GM12878 (cell line): ENCODE data around the gene EIF4H. TPM values are rescaled to one million over a fixed set of nuclear protein-coding genes. Genes with fewer than 3 reads are reported as not detected.

Source experiments
- ATF7 ChIP-seq: fragments of 450-650 bp; IDR thresholded peaks from 2 replicates; pipeline ENCODE4 v1.6.1; 2016; ENCODE audit warnings: low read depth, mild to moderate bottlenecking
- BHLHE40 ChIP-seq, 2 experiments: fragments of 450-650 bp in 1 of 2; IDR thresholded peaks; 2 replicates each; pipeline ENCODE4 v1.6.1; 2011 to 2017; ENCODE audit warnings: low read depth in 2 of 2, borderline replicate concordance in 1 of 2, improper control_type of control experiment in 1 of 2, low read length in 1 of 2, mild to moderate bottlenecking in 1 of 2
- EED ChIP-seq: sonication (generic); IDR thresholded peaks from 2 replicates; pipeline ENCODE4 v1.6.1; 2016; ENCODE audit warnings: antibody characterized with exemption, low read depth
- ELK1 ChIP-seq: IDR thresholded peaks from 2 replicates; pipeline ENCODE4 v1.6.1; 2012; ENCODE audit warnings: low read depth, low read length, improper control_type of control experiment
- ESRRA ChIP-seq: IDR thresholded peaks from 2 replicates; pipeline ENCODE4 v1.6.1; 2012; ENCODE audit warnings: mild to moderate bottlenecking, low read length, improper control_type of control experiment
- IKZF1 ChIP-seq: fragments of 450-650 bp; conservative IDR thresholded peaks from 2 replicates; pipeline ENCODE4 v1.6.1; 2017; ENCODE audit warnings: antibody characterized with exemption, mild to moderate bottlenecking
- IKZF2 ChIP-seq, 2 experiments: fragments of 450-650 bp; IDR thresholded peaks; 2 replicates each; pipeline ENCODE4 v1.6.1; 2017; ENCODE audit warnings: mild to moderate bottlenecking in 2 of 2, moderate library complexity in 2 of 2
- JUNB ChIP-seq: IDR thresholded peaks from 2 replicates; pipeline ENCODE4 v1.6.1; 2016; ENCODE audit warnings: antibody characterized with exemption, mild to moderate bottlenecking
- MAX ChIP-seq: IDR thresholded peaks from 2 replicates; pipeline ENCODE4 v1.6.1; 2012; ENCODE audit warnings: low read depth, low read length, improper control_type of control experiment
- MTA2 ChIP-seq: fragments of 450-650 bp; IDR thresholded peaks from 2 replicates; pipeline ENCODE4 v1.6.1; 2016; ENCODE audit warnings: low read depth, mild to moderate bottlenecking, moderate library complexity
- MXI1 ChIP-seq: fragments of 150-350 bp; IDR thresholded peaks from 2 replicates; pipeline ENCODE4 v1.6.1; 2011; ENCODE audit warnings: low read depth, mild to moderate bottlenecking, inconsistent platforms, low read length, improper control_type of control experiment
- MYC ChIP-seq: IDR thresholded peaks from 2 replicates; pipeline ENCODE4 v1.6.1; 2011; ENCODE audit warnings: mild to moderate bottlenecking, low read length, moderate library complexity, inconsistent platforms; ENCODE audit not compliant: insufficient read depth, insufficient replicate concordance, insufficient read length, severe bottlenecking
- NBN ChIP-seq: fragments of 450-650 bp; IDR thresholded peaks from 2 replicates; pipeline ENCODE4 v1.6.1; 2016
- NFIC ChIP-seq: IDR thresholded peaks from 2 replicates; pipeline ENCODE4 v1.6.1; 2012; ENCODE audit warnings: low read depth, mild to moderate bottlenecking, inconsistent platforms, low read length, moderate library complexity
- NR2F1 ChIP-seq: fragments of 450-650 bp; conservative IDR thresholded peaks from 2 replicates; pipeline ENCODE4 v1.6.1; 2017; ENCODE audit warnings: mild to moderate bottlenecking
- RB1 ChIP-seq: fragments of 450-650 bp; formaldehyde crosslinking; IDR thresholded peaks from 2 replicates; pipeline ENCODE4 v1.6.1; 2017; ENCODE audit warnings: mild to moderate bottlenecking, borderline replicate concordance
- RBBP5 ChIP-seq: fragments of 200-600 bp; sonication (generic); conservative IDR thresholded peaks from 2 replicates; pipeline ENCODE4 v1.6.1; 2016
- REST ChIP-seq: IDR thresholded peaks from 2 replicates; pipeline ENCODE4 v1.6.1; 2012; ENCODE audit warnings: mild to moderate bottlenecking, low read depth, low read length
- SMARCA5 ChIP-seq: fragments of 450-650 bp; IDR thresholded peaks from 2 replicates; pipeline ENCODE4 v1.6.1; 2017; ENCODE audit warnings: mild to moderate bottlenecking
- SMC3 ChIP-seq: IDR thresholded peaks from 2 replicates; pipeline ENCODE4 v1.6.1; 2011; ENCODE audit warnings: low read length, improper control_type of control experiment, borderline replicate concordance
- ZBTB4 ChIP-seq: fragments of 450-650 bp; formaldehyde crosslinking; IDR thresholded peaks from 2 replicates; pipeline ENCODE4 v1.4.0; 2022; ENCODE audit warnings: mild to moderate bottlenecking, moderate library complexity
- ZNF207 ChIP-seq: fragments of 450-650 bp; IDR thresholded peaks from 2 replicates; pipeline ENCODE4 v1.6.1; 2014; ENCODE audit warnings: antibody characterized with exemption, mild to moderate bottlenecking, borderline replicate concordance
- ZSCAN29 ChIP-seq: fragments of 450-650 bp; IDR thresholded peaks from 2 replicates; pipeline ENCODE4 v1.6.1; 2017; ENCODE audit warnings: mild to moderate bottlenecking, moderate library complexity
- polyA plus RNA-seq, 11 experiments: library from polyadenylated mRNA; depleted of rRNA in 4 of 11; unstranded in 6 of 11; stranded (reverse) in 5 of 11; fragments of >200 nt; fragmentation: Nextera tagmentation in 4 of 11; fragmentation: Illumina TruSeq in 1 of 11; extraction: Ambion mirVana in 4 of 11; extraction: Trizol in 1 of 11; gene quantifications; 1 replicate in 1 of 11; 2 replicates in 10 of 11; pipeline versions ENCODE4 v1.2.1 to v1.2.3, GENCODE V29; 2011 to 2016; ENCODE audit warnings: inconsistent platforms in 2 of 11, missing spikeins in 2 of 11, low read depth in 1 of 11
- total RNA-seq, 4 experiments: library from RNA; depleted of rRNA in 3 of 4; stranded (reverse); fragments of >200 nt in 3 of 4; fragmentation: Illumina TruSeq in 1 of 4; extraction: Trizol in 1 of 4; gene quantifications; 2 replicates each; pipeline versions ENCODE4 v1.2.1 to v1.2.3, GENCODE V29; 2013 to 2021

Gene EIF4H
- total and polyA plus RNA-seq, 10 of the 15 experiments (the other 5 are each of a cell fraction or from before 2014, with no cell fraction given), result 9.9 to 443 (median 258) TPM

GRCh38 chr7:74217455-74218342 is 43.5 kb downstream of the EIF4H start (continued):
- TF ChIP-seq RB1, result peak; percentile 97
- TF ChIP-seq NR2F1, result peak; percentile 87
- no peak for TF ChIP-seq REST
- TF ChIP-seq SMARCA5, result no peak; the same call in 1 of the 2 replicates
- peak; percentile 63 for TF ChIP-seq MAX
- TF ChIP-seq ESRRA, result no peak
- peak; percentile 12; the same call in 1 of the 2 replicates for TF ChIP-seq SMC3
- no peak for TF ChIP-seq RBBP5
- TF ChIP-seq NBN, result peak; percentile 89
- TF ChIP-seq MTA2, result peak; percentile 79
- no peak for TF ChIP-seq NFIC
- peak; percentile 59 for TF ChIP-seq MYC
- no peak for TF ChIP-seq ELK1
- TF ChIP-seq BHLHE40 (IDR thresholded peaks at IDR 0.05; ENCODE audit: borderline replicate concordance in 1 of 2, low read depth in 2 of 2, low read length in 1 of 2), result peak; percentile 83 to 84
- TF ChIP-seq EED, result peak; percentile 95
- TF ChIP-seq ZBTB4, result peak; percentile 24; the same call in 1 of the 2 replicates
- peak; percentile 59; the same call in 1 of the 2 replicates for TF ChIP-seq ATF7
- peak; percentile 85 for TF ChIP-seq MXI1
- no peak for TF ChIP-seq JUNB
- peak; percentile 95 for TF ChIP-seq IKZF1
- TF ChIP-seq IKZF2 (IDR thresholded peaks at IDR 0.05), result peak; percentile 94 to 95
- no peak for TF ChIP-seq ZNF207
- no peak for TF ChIP-seq ZSCAN29
